GM23338 (cell line): Measurements from ENCODE around the gene C1orf146. TPM values are rescaled to one million over a fixed set of nuclear protein-coding genes. Genes with fewer than 3 reads are reported as not detected.

Experiments
- ATAC-seq: fragments of 200-7000 bp; cut with Tn5 transposase; 3 replicates; pipeline ENCODE4 v1.9.1; 2020
- DNase-seq: peaks from one replicate; pipeline ENCODE4 v3.0.0-alpha.2; 2015; ENCODE audit warnings: low spot score
- H2AFZ ChIP-seq: fragments of 200-600 bp; sonication (generic); 2 replicates; pipeline ENCODE4 v1.8.0; 2016; ENCODE audit warnings: antibody characterized with exemption, mild to moderate bottlenecking, moderate library complexity
- H3F3A ChIP-seq: fragments of 200-600 bp; sonication (generic); replicated peaks from 2 replicates; pipeline ENCODE4 v1.8.0; 2017; ENCODE audit warnings: antibody characterized with exemption, mixed run types, low read depth
- H3K27ac ChIP-seq: fragments of 200-600 bp; sonication (generic); 2 replicates; pipeline ENCODE4 v1.6.1; 2016; ENCODE audit warnings: low read depth
- H3K27me3 ChIP-seq: fragments of 200-600 bp; sonication (generic); 2 replicates; pipeline ENCODE4 v1.8.0; 2016; ENCODE audit warnings: mild to moderate bottlenecking, mixed run types, moderate library complexity; ENCODE audit not compliant: insufficient read depth
- H3K36me3 ChIP-seq: fragments of 200-600 bp; sonication (generic); 2 replicates; pipeline ENCODE4 v1.8.0; 2016; ENCODE audit warnings: mild to moderate bottlenecking; ENCODE audit not compliant: insufficient read depth
- H3K4me1 ChIP-seq: fragments of 200-600 bp; sonication (generic); 2 replicates; pipeline ENCODE4 v1.8.0; 2016; ENCODE audit warnings: mild to moderate bottlenecking, moderate library complexity; ENCODE audit not compliant: insufficient read depth
- H3K4me2 ChIP-seq: fragments of 200-600 bp; sonication (generic); 2 replicates; pipeline ENCODE4 v1.7.1; 2017; ENCODE audit warnings: mixed run types
- H3K4me3 ChIP-seq: fragments of 200-600 bp; sonication (generic); 2 replicates; pipeline ENCODE4 v1.6.1; 2016; ENCODE audit warnings: mixed run types
- H3K79me2 ChIP-seq: fragments of 200-600 bp; sonication (generic); replicated peaks from 2 replicates; pipeline ENCODE4 v1.8.0; 2017; ENCODE audit warnings: mild to moderate bottlenecking; ENCODE audit not compliant: insufficient read depth
- H3K9me2 ChIP-seq: fragments of 200-600 bp; sonication (generic); 2 replicates; pipeline ENCODE4 v1.8.0; 2017; ENCODE audit not compliant: insufficient read depth
- H4K20me1 ChIP-seq: fragments of 200-600 bp; sonication (generic); replicated peaks from 2 replicates; pipeline ENCODE4 v1.8.0; 2017; ENCODE audit warnings: mild to moderate bottlenecking; ENCODE audit not compliant: insufficient read depth
- H3K27ac Mint-ChIP-seq: 2 replicates; pipeline ENCODE4 v1.8.0; 2020; ENCODE audit warnings: inconsistent platforms, mild to moderate bottlenecking, moderate library complexity, mixed read lengths
- H3K27me3 Mint-ChIP-seq: 3 replicates; pipeline ENCODE4 v1.8.0; 2022; ENCODE audit warnings: low read depth, mild to moderate bottlenecking, moderate library complexity, mixed read lengths, inconsistent platforms; ENCODE audit not compliant: insufficient read depth, poor library complexity
- H3K36me3 Mint-ChIP-seq: 3 replicates; pipeline ENCODE4 v1.8.0; 2021; ENCODE audit warnings: low read depth, mild to moderate bottlenecking, inconsistent platforms, moderate library complexity, mixed read lengths
- H3K4me1 Mint-ChIP-seq: 3 replicates; pipeline ENCODE4 v1.8.0; 2020; ENCODE audit warnings: mild to moderate bottlenecking, inconsistent platforms, mixed read lengths
- H3K4me3 Mint-ChIP-seq: 3 replicates; pipeline ENCODE4 v1.8.0; 2021; ENCODE audit warnings: moderate library complexity, mild to moderate bottlenecking, inconsistent platforms, mixed read lengths
- H3K9me3 Mint-ChIP-seq: 3 replicates; pipeline ENCODE4 v1.8.0; 2020; ENCODE audit warnings: moderate library complexity, mild to moderate bottlenecking, inconsistent platforms, mixed read lengths
- CREB1 ChIP-seq: fragments of 250-450 bp; sonication (Bioruptor Pico); IDR thresholded peaks from 2 replicates; pipeline ENCODE4 v1.5.0; 2020; ENCODE audit warnings: low read depth, mild to moderate bottlenecking, moderate library complexity
- EZH2 ChIP-seq: fragments of 200-600 bp; sonication (generic); IDR thresholded peaks from one replicate; pipeline ENCODE4 v1.8.0; 2017; ENCODE audit warnings: antibody characterized with exemption, mild to moderate bottlenecking, low read depth; ENCODE audit not compliant: unreplicated experiment
- EZH2phosphoT487 ChIP-seq: fragments of 200-600 bp; sonication (generic); IDR thresholded peaks from one replicate; pipeline ENCODE4 v1.8.1; 2018; ENCODE audit warnings: antibody characterized with exemption; ENCODE audit not compliant: unreplicated experiment
- JUNB ChIP-seq: IDR thresholded peaks from one replicate; pipeline ENCODE4 v1.6.1; 2016; ENCODE audit warnings: antibody characterized with exemption; ENCODE audit not compliant: unreplicated experiment
- NANOG ChIP-seq: IDR thresholded peaks from 2 replicates; pipeline ENCODE4 v1.6.1; 2016; ENCODE audit warnings: antibody characterized with exemption, borderline replicate concordance
- POLR2AphosphoS5 ChIP-seq: IDR thresholded peaks from 2 replicates; pipeline ENCODE4 v1.6.1; 2016; ENCODE audit warnings: antibody characterized with exemption, low read depth
- STAT1 ChIP-seq: IDR thresholded peaks from one replicate; pipeline ENCODE4 v1.6.1; 2016; ENCODE audit warnings: antibody characterized with exemption; ENCODE audit not compliant: unreplicated experiment
- ZNF114 ChIP-seq: fragments of 250-450 bp; sonication (Bioruptor Pico); IDR thresholded peaks from 2 replicates; pipeline ENCODE4 v1.5.0; 2020; ENCODE audit warnings: mild to moderate bottlenecking, moderate library complexity
- ZNF331 ChIP-seq: fragments of 250-450 bp; sonication (Bioruptor Pico); IDR thresholded peaks from 2 replicates; pipeline ENCODE4 v1.5.0; 2020; ENCODE audit warnings: low read depth, mild to moderate bottlenecking, moderate library complexity
- polyA plus RNA-seq: library from polyadenylated mRNA; unstranded; fragments of >200 nt; fragmentation: Nextera tagmentation; extraction: Ambion mirVana; gene quantifications from 2 replicates; pipeline ENCODE4 v1.2.1, GENCODE V29; 2016
- total RNA-seq: library from RNA; depleted of rRNA; stranded (reverse); fragments of >200 nt; shearing (Covaris generic); gene quantifications from 2 replicates; pipeline ENCODE4 v1.2.3, GENCODE V29; 2014
- TF ChIP-seq, protein P1 (sequence below): fragments of 250-450 bp; sonication (Bioruptor Pico); IDR thresholded peaks from 2 replicates; pipeline ENCODE4 v1.5.0; 2020; ENCODE audit warnings: mild to moderate bottlenecking, moderate library complexity
- TF ChIP-seq, protein P2 (sequence below), 2 experiments: fragments of 200-600 bp in 1 of 2; sonication (generic) in 1 of 2; conservative IDR thresholded peaks; 2 replicates each; pipeline versions ENCODE4 v1.5.1 to v1.6.1; 2016 to 2017; ENCODE audit warnings: antibody characterized with exemption in 2 of 2, low read depth in 2 of 2, mild to moderate bottlenecking in 2 of 2, moderate library complexity in 1 of 2
- TF ChIP-seq, protein P3 (sequence below): IDR thresholded peaks from 2 replicates; pipeline ENCODE4 v1.6.1; 2016; ENCODE audit warnings: antibody characterized with exemption
- TF ChIP-seq, protein P4 (sequence below): IDR thresholded peaks from one replicate; pipeline ENCODE4 v1.6.1; 2018; ENCODE audit warnings: antibody characterized with exemption; ENCODE audit not compliant: unreplicated experiment

Gene C1orf146
- total and polyA plus RNA-seq, 2 experiments from 2014 or later = not detected

DNA sequence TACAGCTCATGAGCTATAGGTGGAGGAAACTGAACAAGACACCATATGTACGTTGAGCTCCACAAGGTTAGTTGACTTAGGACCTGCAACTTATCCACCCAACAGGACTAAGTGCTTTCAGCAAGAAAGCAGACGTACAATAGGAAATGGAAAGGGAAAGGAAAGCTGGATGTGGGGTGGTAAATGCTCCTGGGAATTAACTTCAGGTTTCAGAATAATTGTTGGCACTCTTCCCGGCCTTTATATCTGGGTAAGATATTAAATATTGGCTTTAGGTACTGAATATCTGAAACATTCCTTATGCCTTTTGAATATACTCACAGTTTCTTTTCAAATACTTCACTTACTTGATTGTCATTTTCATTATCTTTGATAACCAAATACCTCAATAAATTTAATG, 44.8 kb downstream of the C1orf146 start:
- Histone ChIP-seq H3K36me3 (peaks cover 22% of the 10 kb centered on the region), H3F3A (no peaks in the 10 kb centered on the region)
- H3K36me3 Mint-ChIP-seq = peaks cover 73% of the 10 kb centered on the region

More for the DNA sequence above, 44.8 kb downstream of the C1orf146 start:
- no peak overlapping the region for H3K4me2 ChIP-seq
- ATAC-seq = no peak
- TF ChIP-seq JUNB = no peak
- TF ChIP-seq EZH2phosphoT487 = no peak
- no peak for TF ChIP-seq ZNF114 (CRISPR knock-in tag)
- no peak for TF ChIP-seq STAT1
- TF ChIP-seq CREB1 (CRISPR knock-in tag) = no peak
- no peak for TF ChIP-seq POLR2AphosphoS5
- TF ChIP-seq, protein P1, sequence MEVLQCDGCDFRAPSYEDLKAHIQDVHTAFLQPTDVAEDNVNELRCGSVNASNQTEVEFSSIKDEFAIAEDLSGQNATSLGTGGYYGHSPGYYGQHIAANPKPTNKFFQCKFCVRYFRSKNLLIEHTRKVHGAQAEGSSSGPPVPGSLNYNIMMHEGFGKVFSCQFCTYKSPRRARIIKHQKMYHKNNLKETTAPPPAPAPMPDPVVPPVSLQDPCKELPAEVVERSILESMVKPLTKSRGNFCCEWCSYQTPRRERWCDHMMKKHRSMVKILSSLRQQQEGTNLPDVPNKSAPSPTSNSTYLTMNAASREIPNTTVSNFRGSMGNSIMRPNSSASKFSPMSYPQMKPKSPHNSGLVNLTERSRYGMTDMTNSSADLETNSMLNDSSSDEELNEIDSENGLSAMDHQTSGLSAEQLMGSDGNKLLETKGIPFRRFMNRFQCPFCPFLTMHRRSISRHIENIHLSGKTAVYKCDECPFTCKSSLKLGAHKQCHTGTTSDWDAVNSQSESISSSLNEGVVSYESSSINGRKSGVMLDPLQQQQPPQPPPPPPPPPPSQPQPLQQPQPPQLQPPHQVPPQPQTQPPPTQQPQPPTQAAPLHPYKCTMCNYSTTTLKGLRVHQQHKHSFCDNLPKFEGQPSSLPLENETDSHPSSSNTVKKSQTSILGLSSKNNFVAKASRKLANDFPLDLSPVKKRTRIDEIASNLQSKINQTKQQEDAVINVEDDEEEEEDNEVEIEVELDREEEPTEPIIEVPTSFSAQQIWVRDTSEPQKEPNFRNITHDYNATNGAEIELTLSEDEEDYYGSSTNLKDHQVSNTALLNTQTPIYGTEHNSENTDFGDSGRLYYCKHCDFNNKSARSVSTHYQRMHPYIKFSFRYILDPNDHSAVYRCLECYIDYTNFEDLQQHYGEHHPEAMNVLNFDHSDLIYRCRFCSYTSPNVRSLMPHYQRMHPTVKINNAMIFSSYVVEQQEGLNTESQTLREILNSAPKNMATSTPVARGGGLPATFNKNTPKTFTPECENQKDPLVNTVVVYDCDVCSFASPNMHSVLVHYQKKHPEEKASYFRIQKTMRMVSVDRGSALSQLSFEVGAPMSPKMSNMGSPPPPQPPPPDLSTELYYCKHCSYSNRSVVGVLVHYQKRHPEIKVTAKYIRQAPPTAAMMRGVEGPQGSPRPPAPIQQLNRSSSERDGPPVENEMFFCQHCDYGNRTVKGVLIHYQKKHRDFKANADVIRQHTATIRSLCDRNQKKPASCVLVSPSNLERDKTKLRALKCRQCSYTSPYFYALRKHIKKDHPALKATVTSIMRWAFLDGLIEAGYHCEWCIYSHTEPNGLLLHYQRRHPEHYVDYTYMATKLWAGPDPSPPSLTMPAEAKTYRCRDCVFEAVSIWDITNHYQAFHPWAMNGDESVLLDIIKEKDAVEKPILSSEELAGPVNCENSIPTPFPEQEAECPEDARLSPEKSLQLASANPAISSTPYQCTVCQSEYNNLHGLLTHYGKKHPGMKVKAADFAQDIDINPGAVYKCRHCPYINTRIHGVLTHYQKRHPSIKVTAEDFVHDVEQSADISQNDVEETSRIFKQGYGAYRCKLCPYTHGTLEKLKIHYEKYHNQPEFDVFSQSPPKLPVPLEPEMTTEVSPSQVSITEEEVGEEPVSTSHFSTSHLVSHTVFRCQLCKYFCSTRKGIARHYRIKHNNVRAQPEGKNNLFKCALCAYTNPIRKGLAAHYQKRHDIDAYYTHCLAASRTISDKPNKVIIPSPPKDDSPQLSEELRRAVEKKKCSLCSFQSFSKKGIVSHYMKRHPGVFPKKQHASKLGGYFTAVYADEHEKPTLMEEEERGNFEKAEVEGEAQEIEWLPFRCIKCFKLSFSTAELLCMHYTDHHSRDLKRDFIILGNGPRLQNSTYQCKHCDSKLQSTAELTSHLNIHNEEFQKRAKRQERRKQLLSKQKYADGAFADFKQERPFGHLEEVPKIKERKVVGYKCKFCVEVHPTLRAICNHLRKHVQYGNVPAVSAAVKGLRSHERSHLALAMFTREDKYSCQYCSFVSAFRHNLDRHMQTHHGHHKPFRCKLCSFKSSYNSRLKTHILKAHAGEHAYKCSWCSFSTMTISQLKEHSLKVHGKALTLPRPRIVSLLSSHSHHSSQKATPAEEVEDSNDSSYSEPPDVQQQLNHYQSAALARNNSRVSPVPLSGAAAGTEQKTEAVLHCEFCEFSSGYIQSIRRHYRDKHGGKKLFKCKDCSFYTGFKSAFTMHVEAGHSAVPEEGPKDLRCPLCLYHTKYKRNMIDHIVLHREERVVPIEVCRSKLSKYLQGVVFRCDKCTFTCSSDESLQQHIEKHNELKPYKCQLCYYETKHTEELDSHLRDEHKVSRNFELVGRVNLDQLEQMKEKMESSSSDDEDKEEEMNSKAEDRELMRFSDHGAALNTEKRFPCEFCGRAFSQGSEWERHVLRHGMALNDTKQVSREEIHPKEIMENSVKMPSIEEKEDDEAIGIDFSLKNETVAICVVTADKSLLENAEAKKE (CRISPR knock-in tag) = no peak
- TF ChIP-seq ZNF331 (CRISPR knock-in tag) = no peak
- TF ChIP-seq, protein P2, sequence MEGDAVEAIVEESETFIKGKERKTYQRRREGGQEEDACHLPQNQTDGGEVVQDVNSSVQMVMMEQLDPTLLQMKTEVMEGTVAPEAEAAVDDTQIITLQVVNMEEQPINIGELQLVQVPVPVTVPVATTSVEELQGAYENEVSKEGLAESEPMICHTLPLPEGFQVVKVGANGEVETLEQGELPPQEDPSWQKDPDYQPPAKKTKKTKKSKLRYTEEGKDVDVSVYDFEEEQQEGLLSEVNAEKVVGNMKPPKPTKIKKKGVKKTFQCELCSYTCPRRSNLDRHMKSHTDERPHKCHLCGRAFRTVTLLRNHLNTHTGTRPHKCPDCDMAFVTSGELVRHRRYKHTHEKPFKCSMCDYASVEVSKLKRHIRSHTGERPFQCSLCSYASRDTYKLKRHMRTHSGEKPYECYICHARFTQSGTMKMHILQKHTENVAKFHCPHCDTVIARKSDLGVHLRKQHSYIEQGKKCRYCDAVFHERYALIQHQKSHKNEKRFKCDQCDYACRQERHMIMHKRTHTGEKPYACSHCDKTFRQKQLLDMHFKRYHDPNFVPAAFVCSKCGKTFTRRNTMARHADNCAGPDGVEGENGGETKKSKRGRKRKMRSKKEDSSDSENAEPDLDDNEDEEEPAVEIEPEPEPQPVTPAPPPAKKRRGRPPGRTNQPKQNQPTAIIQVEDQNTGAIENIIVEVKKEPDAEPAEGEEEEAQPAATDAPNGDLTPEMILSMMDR (conservative IDR thresholded peaks at IDR 0.05; ENCODE audit: low read depth in 2 of 2) = no peak
- TF ChIP-seq NANOG = no peak
- TF ChIP-seq EZH2 = no peak
- TF ChIP-seq, protein P3, sequence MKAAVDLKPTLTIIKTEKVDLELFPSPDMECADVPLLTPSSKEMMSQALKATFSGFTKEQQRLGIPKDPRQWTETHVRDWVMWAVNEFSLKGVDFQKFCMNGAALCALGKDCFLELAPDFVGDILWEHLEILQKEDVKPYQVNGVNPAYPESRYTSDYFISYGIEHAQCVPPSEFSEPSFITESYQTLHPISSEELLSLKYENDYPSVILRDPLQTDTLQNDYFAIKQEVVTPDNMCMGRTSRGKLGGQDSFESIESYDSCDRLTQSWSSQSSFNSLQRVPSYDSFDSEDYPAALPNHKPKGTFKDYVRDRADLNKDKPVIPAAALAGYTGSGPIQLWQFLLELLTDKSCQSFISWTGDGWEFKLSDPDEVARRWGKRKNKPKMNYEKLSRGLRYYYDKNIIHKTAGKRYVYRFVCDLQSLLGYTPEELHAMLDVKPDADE = no peak
- TF ChIP-seq, protein P4, sequence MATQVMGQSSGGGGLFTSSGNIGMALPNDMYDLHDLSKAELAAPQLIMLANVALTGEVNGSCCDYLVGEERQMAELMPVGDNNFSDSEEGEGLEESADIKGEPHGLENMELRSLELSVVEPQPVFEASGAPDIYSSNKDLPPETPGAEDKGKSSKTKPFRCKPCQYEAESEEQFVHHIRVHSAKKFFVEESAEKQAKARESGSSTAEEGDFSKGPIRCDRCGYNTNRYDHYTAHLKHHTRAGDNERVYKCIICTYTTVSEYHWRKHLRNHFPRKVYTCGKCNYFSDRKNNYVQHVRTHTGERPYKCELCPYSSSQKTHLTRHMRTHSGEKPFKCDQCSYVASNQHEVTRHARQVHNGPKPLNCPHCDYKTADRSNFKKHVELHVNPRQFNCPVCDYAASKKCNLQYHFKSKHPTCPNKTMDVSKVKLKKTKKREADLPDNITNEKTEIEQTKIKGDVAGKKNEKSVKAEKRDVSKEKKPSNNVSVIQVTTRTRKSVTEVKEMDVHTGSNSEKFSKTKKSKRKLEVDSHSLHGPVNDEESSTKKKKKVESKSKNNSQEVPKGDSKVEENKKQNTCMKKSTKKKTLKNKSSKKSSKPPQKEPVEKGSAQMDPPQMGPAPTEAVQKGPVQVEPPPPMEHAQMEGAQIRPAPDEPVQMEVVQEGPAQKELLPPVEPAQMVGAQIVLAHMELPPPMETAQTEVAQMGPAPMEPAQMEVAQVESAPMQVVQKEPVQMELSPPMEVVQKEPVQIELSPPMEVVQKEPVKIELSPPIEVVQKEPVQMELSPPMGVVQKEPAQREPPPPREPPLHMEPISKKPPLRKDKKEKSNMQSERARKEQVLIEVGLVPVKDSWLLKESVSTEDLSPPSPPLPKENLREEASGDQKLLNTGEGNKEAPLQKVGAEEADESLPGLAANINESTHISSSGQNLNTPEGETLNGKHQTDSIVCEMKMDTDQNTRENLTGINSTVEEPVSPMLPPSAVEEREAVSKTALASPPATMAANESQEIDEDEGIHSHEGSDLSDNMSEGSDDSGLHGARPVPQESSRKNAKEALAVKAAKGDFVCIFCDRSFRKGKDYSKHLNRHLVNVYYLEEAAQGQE = no peak
- H3K9me2 ChIP-seq = no peaks in the 10 kb centered on the region
- H3K27me3 Mint-ChIP-seq = no peaks in the 10 kb centered on the region
- no peak overlapping the region for H3K27ac Mint-ChIP-seq
- no peaks in the 10 kb centered on the region for H3K9me3 Mint-ChIP-seq
- no peaks in the 10 kb centered on the region for H4K20me1 ChIP-seq
- H3K27ac ChIP-seq = no peak overlapping the region
- H2AFZ ChIP-seq = no peak overlapping the region
- peaks cover under 1% of the 10 kb centered on the region for H3K79me2 ChIP-seq
- no peaks in the 10 kb centered on the region for H3K4me1 ChIP-seq
- no peaks in the 10 kb centered on the region for H3K27me3 ChIP-seq
- H3K4me3 ChIP-seq = no peak overlapping the region
- H3K4me1 Mint-ChIP-seq = no peaks in the 10 kb centered on the region
- no peak for DNase-seq
- no peak overlapping the region for H3K4me3 Mint-ChIP-seq
